OCI-LY3 (cell line): ENCODE results near the gene EYS.

ENCODE experiments used
- CTCF ChIP-seq: fragments of 200-600, 300-600 bp; sonication (generic); IDR thresholded peaks from 2 replicates; pipeline ENCODE4 v1.5.1; 2014; ENCODE audit warnings: antibody characterized with exemption, low read length, low read depth
- EZH2phosphoT487 ChIP-seq: fragments of 200-600 bp; shearing (Covaris generic); IDR thresholded peaks from 2 replicates; pipeline ENCODE4 v1.6.1; 2018; ENCODE audit warnings: antibody characterized with exemption, mixed run types, low read depth

GRCh38 chr6:65004283-65004682, 702.7 kb downstream of the EYS start:
- TF ChIP-seq CTCF (no peak), EZH2phosphoT487 (no peak)
